SK-N-MC (cell line): ENCODE measurements around the gene HELZ2.
"Not testable (repeated sequence)": the region's sequence is repeated elsewhere in the genome, so short reads cannot be mapped to it uniquely, and the experiment has no call there.

Experiments used
- DNase-seq: peaks from one replicate; pipeline ENCODE4 v3.0.0-alpha.2; 2011; ENCODE audit warnings: low read depth, low spot score
- H3K27ac ChIP-seq: fragments of 200-600 bp; sonication (generic); 2 replicates; pipeline ENCODE4 v1.5.1; 2016; ENCODE audit warnings: mixed run types
- H3K36me3 ChIP-seq: fragments of 200-600 bp; sonication (generic); 2 replicates; pipeline ENCODE4 v1.6.1; 2017; ENCODE audit warnings: antibody characterized with exemption, low read length, mixed read lengths; ENCODE audit not compliant: insufficient read depth
- H3K4me3 ChIP-seq: fragments of 200-600 bp; sonication (generic); 2 replicates; pipeline ENCODE4 v1.5.1; 2016
- H3K9ac ChIP-seq: fragments of 200-600 bp; sonication (generic); 2 replicates; pipeline ENCODE4 v1.8.0; 2017; ENCODE audit warnings: mixed run types, mixed read lengths; ENCODE audit not compliant: insufficient read length
- H3K9me3 ChIP-seq: fragments of 200-600 bp; sonication (generic); 2 replicates; pipeline ENCODE4 v1.6.1; 2017; ENCODE audit warnings: low read depth, mild to moderate bottlenecking, antibody characterized with exemption, low read length, moderate library complexity, mixed read lengths
- EZH2 ChIP-seq: fragments of 200-600 bp; sonication (generic); IDR thresholded peaks from one replicate; pipeline ENCODE4 v1.6.1; 2017; ENCODE audit warnings: antibody characterized with exemption
- FOXP2 ChIP-seq: optimal IDR thresholded peaks from 2 replicates; pipeline ENCODE3; 2011; ENCODE audit warnings: mild to moderate bottlenecking, moderate library complexity; ENCODE audit not compliant: insufficient read depth; ENCODE audit errors: extremely low read length, control extremely low read depth
- POLR2AphosphoS5 ChIP-seq: IDR thresholded peaks from 2 replicates; pipeline ENCODE4 v1.6.1; 2012; ENCODE audit warnings: mild to moderate bottlenecking, low read depth, low read length, borderline replicate concordance

Gene HELZ2

GRCh38 chr20:63617876-63618265 lies 43.8 kb upstream of the HELZ2 start:
- no peak overlapping the region for H3K9ac ChIP-seq
- TF ChIP-seq FOXP2 (no peak), POLR2AphosphoS5 (no peak), EZH2 (no peak)
- H3K4me3 ChIP-seq: no peak overlapping the region
- no peak overlapping the region for H3K27ac ChIP-seq
- DNase-seq: no peak
- H3K9me3 ChIP-seq: no peaks in the 10 kb centered on the region
- peaks cover 30% of the 10 kb centered on the region; the same call in 1 of the 2 replicates for H3K36me3 ChIP-seq

GRCh38 chr20:63617092-63617875 lies 43.2 kb upstream of the HELZ2 start:
- TF ChIP-seq EZH2 (no peak), POLR2AphosphoS5 (no peak), FOXP2 (no peak)
- no peak overlapping the region for H3K4me3 ChIP-seq
- H3K9me3 ChIP-seq: no peaks in the 10 kb centered on the region
- peaks cover 30% of the 10 kb centered on the region; the same call in 1 of the 2 replicates for H3K36me3 ChIP-seq
- H3K27ac ChIP-seq: no peak overlapping the region
- no peak overlapping the region for H3K9ac ChIP-seq
- DNase-seq: no peak

- not testable (repeated sequence) for DNase-seq, H3K27ac ChIP-seq, H3K9me3 ChIP-seq, H3K9ac ChIP-seq, H3K4me3 ChIP-seq
- peaks cover 30% of the 10 kb centered on the region; the same call in 1 of the 2 replicates for H3K36me3 ChIP-seq
These were observed 40.0 kb upstream of the HELZ2 start for GRCh38 chr20:63613863-63614594.

- Histone ChIP-seq H3K27ac (no peak overlapping the region), H3K9me3 (no peaks in the 10 kb centered on the region), H3K4me3 (no peak overlapping the region), H3K9ac (no peak overlapping the region), H3K36me3 (peaks cover 16% of the 10 kb centered on the region; the same call in 1 of the 2 replicates)
- TF ChIP-seq EZH2: no peak
- TF ChIP-seq POLR2AphosphoS5: no peak
- TF ChIP-seq FOXP2: no peak
- DNase-seq: no peak
These were observed 38.4 kb upstream of the HELZ2 start for GRCh38 chr20:63612276-63612931.

- Histone ChIP-seq H3K9me3 (no peaks in the 10 kb centered on the region), H3K4me3 (no peak overlapping the region), H3K36me3 (peaks cover 11% of the 10 kb centered on the region; the same call in 1 of the 2 replicates), H3K27ac (no peak overlapping the region), H3K9ac (no peak overlapping the region)
- no peak for DNase-seq
- TF ChIP-seq FOXP2 (no peak), EZH2 (no peak), POLR2AphosphoS5 (no peak)
These were observed 37.6 kb upstream of the HELZ2 start for GRCh38 chr20:63611646-63612045.

- Histone ChIP-seq H3K9ac (no peak overlapping the region), H3K27ac (no peak overlapping the region), H3K9me3 (no peaks in the 10 kb centered on the region), H3K36me3 (peaks cover 8% of the 10 kb centered on the region; the same call in 1 of the 2 replicates), H3K4me3 (no peak overlapping the region)
- DNase-seq: no peak
- TF ChIP-seq FOXP2: no peak
- TF ChIP-seq EZH2: no peak
- no peak for TF ChIP-seq POLR2AphosphoS5
These were observed 36.8 kb upstream of the HELZ2 start for GRCh38 chr20:63610581-63611435.

- H3K9ac ChIP-seq: no peak overlapping the region
- H3K27ac ChIP-seq: no peak overlapping the region
- H3K9me3 ChIP-seq: no peaks in the 10 kb centered on the region
- no peak for DNase-seq
- H3K4me3 ChIP-seq: no peak overlapping the region
- TF ChIP-seq FOXP2 (no peak), POLR2AphosphoS5 (no peak), EZH2 (no peak)
- H3K36me3 ChIP-seq: peaks cover 19% of the 10 kb centered on the region
These were observed 32.6 kb upstream of the HELZ2 start for GRCh38 chr20:63606686-63607085.
